Measurements from ENCODE around the gene R3HDM2. TPM values are rescaled to one million over a fixed set of nuclear protein-coding genes. Genes with fewer than 3 reads are reported as not detected.

Gene R3HDM2
- polyA plus RNA-seq, 1 donor from 2014 or later: 11.1 TPM

DNA sequence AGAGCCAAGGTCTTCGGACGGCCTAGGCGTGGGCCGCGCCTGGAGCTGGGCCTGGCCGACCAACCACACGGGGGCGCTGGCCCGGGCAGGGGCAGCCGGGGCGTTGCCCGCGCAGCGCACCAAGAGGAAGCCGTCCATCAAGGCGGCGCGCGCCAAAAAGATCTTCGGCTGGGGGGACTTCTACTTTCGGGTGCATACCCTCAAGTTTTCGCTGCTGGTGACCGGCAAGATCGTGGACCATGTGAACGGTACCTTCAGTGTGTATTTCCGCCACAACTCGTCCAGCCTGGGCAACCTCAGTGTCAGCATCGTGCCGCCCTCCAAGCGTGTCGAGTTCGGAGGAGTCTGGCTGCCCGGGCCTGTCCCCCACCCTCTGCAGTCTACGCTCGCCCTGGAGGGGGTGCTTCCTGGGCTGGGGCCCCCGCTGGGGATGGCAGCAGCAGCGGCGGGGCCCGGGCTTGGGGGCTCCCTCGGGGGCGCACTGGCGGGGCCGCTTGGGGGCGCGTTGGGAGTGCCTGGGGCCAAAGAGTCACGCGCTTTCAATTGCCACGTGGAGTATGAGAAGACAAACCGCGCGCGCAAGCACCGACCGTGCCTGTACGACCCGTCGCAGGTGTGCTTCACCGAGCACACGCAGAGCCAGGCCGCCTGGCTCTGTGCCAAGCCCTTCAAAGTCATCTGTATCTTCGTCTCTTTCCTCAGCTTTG lies 205.7 kb downstream of the R3HDM2 start:
- H3K9me2 ChIP-seq (ENCODE audit: insufficient read depth, low read length): no peaks in the 10 kb centered on the region
- no peaks in the 10 kb centered on the region for H3K9me3 ChIP-seq (ENCODE audit: low read length)
- H3K27me3 ChIP-seq (ENCODE audit: insufficient read depth, low read depth, low read length): peaks cover 78% of the 10 kb centered on the region
- no peaks in the 10 kb centered on the region for H3K36me3 ChIP-seq (ENCODE audit: insufficient read depth, low read length)
- no peak overlapping the region for H3K4me2 ChIP-seq (ENCODE audit: low read length)
- TF ChIP-seq TAF1 (IDR thresholded peaks at IDR 0.05; ENCODE audit: low read depth) (no peak), EP300 (conservative IDR thresholded peaks at IDR 0.05; ENCODE audit: poor library complexity, severe bottlenecking) (no peak), MXI1 (conservative IDR thresholded peaks at IDR 0.05; ENCODE audit: poor library complexity, severe bottlenecking) (no peak), POLR2AphosphoS5 (IDR thresholded peaks at IDR 0.05) (no peak), SMC3 (conservative IDR thresholded peaks at IDR 0.05; ENCODE audit: poor library complexity) (no peak), EZH2 (IDR thresholded peaks at IDR 0.05; ENCODE audit: borderline replicate concordance, insufficient read depth, low read length, poor library complexity, severe bottlenecking) (no peak)
- TF ChIP-seq, protein P1, sequence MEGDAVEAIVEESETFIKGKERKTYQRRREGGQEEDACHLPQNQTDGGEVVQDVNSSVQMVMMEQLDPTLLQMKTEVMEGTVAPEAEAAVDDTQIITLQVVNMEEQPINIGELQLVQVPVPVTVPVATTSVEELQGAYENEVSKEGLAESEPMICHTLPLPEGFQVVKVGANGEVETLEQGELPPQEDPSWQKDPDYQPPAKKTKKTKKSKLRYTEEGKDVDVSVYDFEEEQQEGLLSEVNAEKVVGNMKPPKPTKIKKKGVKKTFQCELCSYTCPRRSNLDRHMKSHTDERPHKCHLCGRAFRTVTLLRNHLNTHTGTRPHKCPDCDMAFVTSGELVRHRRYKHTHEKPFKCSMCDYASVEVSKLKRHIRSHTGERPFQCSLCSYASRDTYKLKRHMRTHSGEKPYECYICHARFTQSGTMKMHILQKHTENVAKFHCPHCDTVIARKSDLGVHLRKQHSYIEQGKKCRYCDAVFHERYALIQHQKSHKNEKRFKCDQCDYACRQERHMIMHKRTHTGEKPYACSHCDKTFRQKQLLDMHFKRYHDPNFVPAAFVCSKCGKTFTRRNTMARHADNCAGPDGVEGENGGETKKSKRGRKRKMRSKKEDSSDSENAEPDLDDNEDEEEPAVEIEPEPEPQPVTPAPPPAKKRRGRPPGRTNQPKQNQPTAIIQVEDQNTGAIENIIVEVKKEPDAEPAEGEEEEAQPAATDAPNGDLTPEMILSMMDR (IDR thresholded peaks at IDR 0.05; ENCODE audit: poor library complexity, severe bottlenecking): peak; percentile 30
- no peak overlapping the region for H2AFZ ChIP-seq (ENCODE audit: low read depth, low read length)
- no peak overlapping the region for H3K4me3 ChIP-seq (ENCODE audit: low read length)
- no peak overlapping the region for H3K27ac ChIP-seq (ENCODE audit: low read length)
- H3F3A ChIP-seq (ENCODE audit: insufficient read depth, low read length, poor library complexity, severe bottlenecking): no peaks in the 10 kb centered on the region
- H3K79me2 ChIP-seq (replicated peaks; ENCODE audit: insufficient read depth, low read length): no peaks in the 10 kb centered on the region
- no peaks in the 10 kb centered on the region for H4K20me1 ChIP-seq (ENCODE audit: insufficient read depth)
- no peak overlapping the region for H3K9ac ChIP-seq (ENCODE audit: low read length)

- Histone ChIP-seq H3K27me3 (ENCODE audit: insufficient read depth, low read depth, low read length) (peaks cover 85% of the 10 kb centered on the region), H4K20me1 (ENCODE audit: insufficient read depth) (no peaks in the 10 kb centered on the region), H2AFZ (ENCODE audit: low read depth, low read length) (no peak overlapping the region), H3K9ac (ENCODE audit: low read length) (no peak overlapping the region), H3F3A (ENCODE audit: insufficient read depth, low read length, poor library complexity, severe bottlenecking) (no peaks in the 10 kb centered on the region), H3K9me2 (ENCODE audit: insufficient read depth, low read length) (no peaks in the 10 kb centered on the region), H3K79me2 (replicated peaks; ENCODE audit: insufficient read depth, low read length) (no peaks in the 10 kb centered on the region), H3K9me3 (ENCODE audit: low read length) (no peaks in the 10 kb centered on the region), H3K36me3 (ENCODE audit: insufficient read depth, low read length) (no peaks in the 10 kb centered on the region), H3K27ac (ENCODE audit: low read length) (no peak overlapping the region), H3K4me2 (ENCODE audit: low read length) (no peak overlapping the region), H3K4me3 (ENCODE audit: low read length) (no peak overlapping the region)
- no peak for TF ChIP-seq RAD21 (conservative IDR thresholded peaks at IDR 0.05)
- TF ChIP-seq, protein P1 (IDR thresholded peaks at IDR 0.05; ENCODE audit: poor library complexity, severe bottlenecking): no peak
- no peak for TF ChIP-seq POLR2AphosphoS5 (IDR thresholded peaks at IDR 0.05)
- TF ChIP-seq EZH2 (IDR thresholded peaks at IDR 0.05; ENCODE audit: borderline replicate concordance, insufficient read depth, low read length, poor library complexity, severe bottlenecking): no peak
- no peak for TF ChIP-seq EP300 (conservative IDR thresholded peaks at IDR 0.05; ENCODE audit: poor library complexity, severe bottlenecking)
- no peak for TF ChIP-seq SMC3 (conservative IDR thresholded peaks at IDR 0.05; ENCODE audit: poor library complexity)
- TF ChIP-seq MXI1 (conservative IDR thresholded peaks at IDR 0.05; ENCODE audit: poor library complexity, severe bottlenecking): no peak
- TF ChIP-seq TAF1 (IDR thresholded peaks at IDR 0.05; ENCODE audit: low read depth): no peak
- TF ChIP-seq, protein P2, sequence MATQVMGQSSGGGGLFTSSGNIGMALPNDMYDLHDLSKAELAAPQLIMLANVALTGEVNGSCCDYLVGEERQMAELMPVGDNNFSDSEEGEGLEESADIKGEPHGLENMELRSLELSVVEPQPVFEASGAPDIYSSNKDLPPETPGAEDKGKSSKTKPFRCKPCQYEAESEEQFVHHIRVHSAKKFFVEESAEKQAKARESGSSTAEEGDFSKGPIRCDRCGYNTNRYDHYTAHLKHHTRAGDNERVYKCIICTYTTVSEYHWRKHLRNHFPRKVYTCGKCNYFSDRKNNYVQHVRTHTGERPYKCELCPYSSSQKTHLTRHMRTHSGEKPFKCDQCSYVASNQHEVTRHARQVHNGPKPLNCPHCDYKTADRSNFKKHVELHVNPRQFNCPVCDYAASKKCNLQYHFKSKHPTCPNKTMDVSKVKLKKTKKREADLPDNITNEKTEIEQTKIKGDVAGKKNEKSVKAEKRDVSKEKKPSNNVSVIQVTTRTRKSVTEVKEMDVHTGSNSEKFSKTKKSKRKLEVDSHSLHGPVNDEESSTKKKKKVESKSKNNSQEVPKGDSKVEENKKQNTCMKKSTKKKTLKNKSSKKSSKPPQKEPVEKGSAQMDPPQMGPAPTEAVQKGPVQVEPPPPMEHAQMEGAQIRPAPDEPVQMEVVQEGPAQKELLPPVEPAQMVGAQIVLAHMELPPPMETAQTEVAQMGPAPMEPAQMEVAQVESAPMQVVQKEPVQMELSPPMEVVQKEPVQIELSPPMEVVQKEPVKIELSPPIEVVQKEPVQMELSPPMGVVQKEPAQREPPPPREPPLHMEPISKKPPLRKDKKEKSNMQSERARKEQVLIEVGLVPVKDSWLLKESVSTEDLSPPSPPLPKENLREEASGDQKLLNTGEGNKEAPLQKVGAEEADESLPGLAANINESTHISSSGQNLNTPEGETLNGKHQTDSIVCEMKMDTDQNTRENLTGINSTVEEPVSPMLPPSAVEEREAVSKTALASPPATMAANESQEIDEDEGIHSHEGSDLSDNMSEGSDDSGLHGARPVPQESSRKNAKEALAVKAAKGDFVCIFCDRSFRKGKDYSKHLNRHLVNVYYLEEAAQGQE (IDR thresholded peaks at IDR 0.05; ENCODE audit: borderline replicate concordance): no peak
These were observed 206.4 kb downstream of the R3HDM2 start for GRCh38 chr12:57224278-57224972.

Data from neural cell (in vitro differentiated cells).